ENCODE results near the gene MED13.
A peak's percentile ranks its signal among the peaks of the same experiment; 100 is the strongest.
"Not testable (repeated sequence)": the region's sequence is repeated elsewhere in the genome, so short reads cannot be mapped to it uniquely, and the experiment has no call there.

MED13 gene

GRCh38 chr17:61997664-61998063 is 67.4 kb downstream of the MED13 start:
- peak; percentile 9 for DNase-seq (ENCODE audit: low spot score)

GRCh38 chr17:61996916-61997605 is 68.0 kb downstream of the MED13 start:
- DNase-seq (ENCODE audit: low spot score) = no peak

GRCh38 chr17:61989509-61989908 is 75.6 kb downstream of the MED13 start:
- no peak for DNase-seq (ENCODE audit: low spot score)

GRCh38 chr17:61986898-61987297 is 78.2 kb downstream of the MED13 start:
- DNase-seq (ENCODE audit: low spot score) = peak; percentile 20

GRCh38 chr17:61984821-61985220 is 80.3 kb downstream of the MED13 start:
- DNase-seq (ENCODE audit: low spot score) = no peak

GRCh38 chr17:61981323-61981722 is 83.8 kb downstream of the MED13 start:
- no peak for DNase-seq (ENCODE audit: low spot score)

GRCh38 chr17:61980535-61980934 is 84.5 kb downstream of the MED13 start:
- DNase-seq (ENCODE audit: low spot score) = no peak

GRCh38 chr17:61974115-61974514 is 91.0 kb downstream of the MED13 start:
- no peak for DNase-seq (ENCODE audit: low spot score)

- no peak for DNase-seq (ENCODE audit: low spot score)
Measured at GRCh38 chr17:61972311-61972710, 92.8 kb downstream of the MED13 start.

- DNase-seq (ENCODE audit: low spot score) = no peak
Measured at GRCh38 chr17:61970030-61970429, 95.0 kb downstream of the MED13 start.

- DNase-seq (ENCODE audit: low spot score) = no peak
Measured at GRCh38 chr17:61968757-61969156, 96.3 kb downstream of the MED13 start.

- DNase-seq (ENCODE audit: low spot score) = no peak
Measured at GRCh38 chr17:61967729-61968128, 97.3 kb downstream of the MED13 start.

- no peak for DNase-seq (ENCODE audit: low spot score)
Measured at GRCh38 chr17:61966191-61966590, 98.9 kb downstream of the MED13 start.

GRCh38 chr17:61955619-61956018 is 109.5 kb downstream of the MED13 start:
- no peak for DNase-seq (ENCODE audit: low spot score)

- no peak for DNase-seq (ENCODE audit: low spot score)
Measured at GRCh38 chr17:61947367-61948078, 117.6 kb downstream of the MED13 start.

GRCh38 chr17:61946359-61946758 is 118.7 kb downstream of the MED13 start:
- no peak for DNase-seq (ENCODE audit: low spot score)

GRCh38 chr17:61943117-61943516 is 122.0 kb downstream of the MED13 start:
- no peak for DNase-seq (ENCODE audit: low spot score)

- DNase-seq (ENCODE audit: low spot score) = no peak
Measured at GRCh38 chr17:61942085-61942484, 123.0 kb downstream of the MED13 start.

GRCh38 chr17:61928101-61928436 is 137.0 kb downstream of the MED13 start:
- DNase-seq (ENCODE audit: low spot score) = no peak

- peak; percentile 93 for DNase-seq (ENCODE audit: low spot score)
Measured at GRCh38 chr17:61927208-61928100, 137.6 kb downstream of the MED13 start, which contains the start of gene INTS2. INTS2 (minus strand) TSS chr17:61927982; CDS start chr17:61926644, 1,338 bp downstream.

- DNase-seq (ENCODE audit: low spot score) = peak; percentile 1
Measured at GRCh38 chr17:61926826-61927207, 138.3 kb downstream of the MED13 start.

- not testable (repeated sequence) for DNase-seq (ENCODE audit: low spot score)
Measured at GRCh38 chr17:61915162-61915561, 149.9 kb downstream of the MED13 start.
